GM19395 (cell line): ENCODE results near the gene ADGRF5.

Experiments used
- ATAC-seq: cut with Tn5 transposase; IDR thresholded peaks from one replicate; pipeline ENCODE4 v1.9.1; 2021; ENCODE audit warnings: mild to moderate bottlenecking, moderate library complexity; ENCODE audit not compliant: unreplicated experiment

The ADGRF5 gene

DNA sequence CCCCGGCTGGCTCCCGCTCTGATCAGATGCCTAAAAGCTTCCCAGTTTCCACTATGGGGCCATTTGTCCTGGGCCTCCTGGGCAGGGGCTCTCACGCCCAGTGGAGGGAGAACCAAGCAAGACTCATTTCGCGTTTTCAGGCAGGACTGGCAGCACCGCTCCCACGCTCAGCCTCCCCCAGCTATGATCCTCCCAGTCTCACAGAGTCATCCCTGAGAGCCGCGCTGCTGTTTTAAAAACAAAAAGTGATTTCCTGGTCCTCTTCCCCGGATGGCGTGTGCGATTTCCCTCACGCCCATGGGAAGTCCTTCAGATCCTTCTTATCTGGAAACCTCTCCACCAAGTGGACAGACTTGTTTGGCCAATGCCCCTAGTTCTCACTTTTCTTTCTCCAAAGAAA, at the start of gene ADGRF5:
Gene ADGRF5, minus strand, starts transcription at position 208 of the 400 bp plus-strand sequence. CDS start 15,176 bp downstream, outside the sequence.
- no peak for ATAC-seq

DNA sequence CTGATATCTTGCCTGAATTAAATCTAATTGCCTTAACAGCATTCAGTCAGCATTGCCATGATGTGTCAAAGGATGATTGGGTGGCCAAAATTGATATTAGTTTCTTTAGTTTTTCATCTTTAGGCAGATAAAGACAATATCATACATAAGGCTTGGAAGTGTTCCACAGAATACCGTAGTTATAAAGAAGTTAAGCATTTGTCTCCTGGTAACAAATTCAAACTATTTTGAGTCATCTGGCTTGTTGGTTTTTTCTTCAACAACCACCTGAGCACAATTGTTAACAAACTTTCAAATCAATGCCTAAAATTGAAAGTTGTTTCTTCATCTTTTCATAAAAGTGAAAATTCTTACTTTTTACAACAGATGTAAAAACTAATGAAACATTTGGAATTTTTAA, 47.5 kb upstream of the ADGRF5 start:
- ATAC-seq = no peak

DNA sequence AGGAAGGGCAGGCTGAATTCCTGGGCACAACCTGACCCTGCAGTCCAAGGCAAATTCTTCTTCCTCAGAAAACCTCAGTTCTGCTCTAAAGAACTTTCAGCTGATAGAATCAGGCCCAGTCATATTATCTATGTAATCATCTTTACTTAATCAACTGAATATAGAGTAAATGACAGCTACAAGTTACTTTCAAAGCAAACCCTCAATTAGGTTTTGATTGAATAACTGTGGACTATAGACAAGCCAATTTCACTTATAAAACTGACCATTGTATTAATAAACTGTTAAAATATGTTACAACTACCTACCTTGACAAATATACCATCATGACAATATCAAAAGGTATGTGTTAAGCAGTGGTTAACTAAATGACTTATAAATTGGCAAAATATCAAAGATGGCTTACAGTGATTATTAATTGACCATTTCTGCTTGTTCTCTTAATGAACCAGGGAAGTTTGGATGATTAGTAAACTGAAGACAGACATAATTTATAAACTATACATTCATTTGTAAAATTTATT, 46.1 kb upstream of the ADGRF5 start:
- ATAC-seq = no peak

GRCh38 chr6:46964716-46965519, 43.2 kb upstream of the ADGRF5 start:
- no peak for ATAC-seq

DNA sequence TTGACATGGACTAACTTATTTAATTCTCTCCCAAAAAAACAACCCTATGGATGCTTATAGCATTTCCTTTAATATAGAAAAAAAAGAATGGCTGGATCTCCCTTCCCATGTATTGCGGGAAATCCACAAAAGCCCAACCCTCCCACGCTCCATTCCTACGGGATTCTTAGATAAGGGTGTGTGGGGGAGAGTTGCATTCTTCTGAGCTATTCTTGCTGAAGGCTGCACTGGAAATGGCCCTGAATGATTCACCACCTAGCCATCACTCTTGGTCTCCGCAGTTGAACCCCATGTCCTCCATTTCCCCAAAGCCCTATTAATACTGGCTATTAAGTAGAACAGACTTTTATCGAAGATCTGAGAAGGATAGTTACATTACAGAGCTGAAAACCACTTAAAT, 41.9 kb upstream of the ADGRF5 start:
- no peak for ATAC-seq

DNA sequence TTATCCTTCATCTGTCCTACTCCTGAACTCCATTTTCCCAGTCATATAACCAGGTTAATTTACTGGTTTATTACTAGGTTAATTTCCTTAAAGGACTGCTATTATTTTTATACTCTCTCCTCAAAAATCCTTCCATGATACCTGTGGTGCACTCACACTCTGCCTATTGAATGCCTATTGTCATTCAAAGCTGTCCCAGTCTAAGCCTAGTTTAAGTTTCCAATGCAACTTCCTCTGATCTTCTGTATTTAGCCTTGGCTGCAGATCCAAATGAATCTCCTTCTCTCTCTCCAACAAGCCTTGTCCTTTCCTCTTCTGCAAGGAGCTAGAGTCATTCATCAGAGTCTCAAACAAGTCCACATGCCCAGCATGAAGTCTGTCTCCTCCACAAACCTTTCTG, 41.3 kb upstream of the ADGRF5 start:
- no peak for ATAC-seq

GRCh38 chr6:46961711-46962110, 40.0 kb upstream of the ADGRF5 start:
- ATAC-seq = no peak

GRCh38 chr6:46961232-46961631, 39.5 kb upstream of the ADGRF5 start:
- ATAC-seq = no peak

DNA sequence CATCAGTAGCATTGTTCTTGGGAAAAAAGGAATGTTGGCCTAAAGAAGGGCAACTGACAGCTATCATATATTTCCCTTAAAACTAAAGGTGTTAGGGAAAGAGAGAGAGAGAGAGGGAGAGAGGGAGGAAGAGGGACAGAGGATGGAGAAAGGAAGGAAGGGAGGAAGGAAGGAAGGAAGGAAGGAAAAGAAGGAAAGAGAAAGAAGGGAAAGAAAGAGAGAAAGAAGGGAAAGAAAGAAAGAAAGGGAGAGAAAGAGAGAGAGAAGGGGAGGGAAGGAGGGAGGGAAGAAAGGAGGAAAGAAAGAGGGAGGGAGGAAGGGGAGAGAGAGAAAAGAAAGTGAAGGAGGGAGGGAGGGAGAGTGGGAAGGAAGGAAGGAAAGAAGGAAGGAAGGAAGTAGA, 37.7 kb upstream of the ADGRF5 start:
- no peak for ATAC-seq

GRCh38 chr6:46956409-46956808, 34.7 kb upstream of the ADGRF5 start:
- no peak for ATAC-seq

GRCh38 chr6:46954837-46955451, 33.2 kb upstream of the ADGRF5 start:
- ATAC-seq = no peak

DNA sequence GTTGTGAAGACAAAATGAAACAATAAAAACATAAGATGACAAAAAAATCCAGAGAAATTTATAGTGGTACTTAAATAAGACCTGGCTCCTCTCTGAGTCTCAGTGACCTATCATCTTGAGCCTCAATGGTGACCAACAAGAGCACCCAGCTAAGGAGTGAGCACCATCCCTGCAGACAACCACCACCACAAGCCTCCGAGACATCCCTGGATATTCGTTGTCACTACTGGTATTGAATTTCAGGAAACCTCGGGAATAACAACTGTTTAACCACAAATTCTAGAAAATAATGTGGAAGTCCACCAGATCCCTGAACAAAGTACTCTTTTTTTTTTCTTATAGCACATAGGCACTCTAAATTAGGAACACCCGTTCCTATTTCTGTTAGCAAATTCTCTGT, 32.2 kb upstream of the ADGRF5 start:
- no peak for ATAC-seq

DNA sequence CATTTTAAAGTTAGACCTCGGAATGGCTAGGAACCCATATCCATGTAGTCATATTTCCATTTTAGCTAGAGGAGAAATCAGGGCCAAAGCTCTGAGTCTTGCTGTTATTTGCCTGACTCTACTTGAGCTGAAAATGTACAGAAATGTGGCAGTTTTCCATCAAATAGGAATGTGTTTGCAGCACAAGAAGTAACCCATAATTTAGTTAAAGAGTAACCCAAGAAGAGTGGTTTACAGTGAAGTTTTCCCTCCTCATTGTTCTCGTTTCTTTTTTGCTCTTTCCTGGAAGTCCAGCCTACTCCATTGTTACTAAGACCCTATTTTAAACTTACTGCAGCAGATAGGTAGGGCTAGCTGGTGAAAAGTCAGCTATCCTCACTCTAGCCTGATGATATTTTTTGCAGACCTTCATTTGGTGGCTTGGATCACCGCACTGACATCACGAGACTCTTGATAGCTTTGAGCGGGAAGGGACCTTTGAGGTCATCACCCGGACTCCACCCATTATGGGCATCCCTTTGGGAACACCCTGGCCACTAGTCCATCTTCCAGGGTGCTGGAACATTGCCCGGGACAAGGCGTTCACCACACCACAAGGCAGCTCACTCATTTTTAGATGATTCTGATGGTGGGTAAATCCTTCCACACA, 28.0 kb upstream of the ADGRF5 start:
- ATAC-seq = no peak

DNA sequence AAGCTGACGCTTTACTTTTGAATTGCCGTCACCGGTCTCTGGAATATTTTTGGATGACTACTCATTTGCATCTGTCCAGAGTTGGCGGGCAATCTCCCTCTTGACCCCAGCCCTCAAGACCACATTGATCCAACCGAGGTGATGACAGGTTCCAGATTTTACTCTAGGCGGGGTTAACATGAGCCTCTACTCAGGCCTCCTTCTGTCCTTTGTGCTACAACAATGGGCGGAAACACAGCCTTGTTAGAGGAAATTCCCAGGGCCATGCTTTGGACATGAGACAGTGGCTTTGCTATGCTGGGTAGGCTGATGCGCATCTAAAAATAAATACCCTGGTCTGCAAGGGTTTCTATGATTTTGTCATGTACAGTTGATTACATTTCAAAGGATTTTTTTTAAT, 27.0 kb upstream of the ADGRF5 start:
- no peak for ATAC-seq

GRCh38 chr6:46947497-46947896, 25.8 kb upstream of the ADGRF5 start:
- no peak for ATAC-seq

DNA sequence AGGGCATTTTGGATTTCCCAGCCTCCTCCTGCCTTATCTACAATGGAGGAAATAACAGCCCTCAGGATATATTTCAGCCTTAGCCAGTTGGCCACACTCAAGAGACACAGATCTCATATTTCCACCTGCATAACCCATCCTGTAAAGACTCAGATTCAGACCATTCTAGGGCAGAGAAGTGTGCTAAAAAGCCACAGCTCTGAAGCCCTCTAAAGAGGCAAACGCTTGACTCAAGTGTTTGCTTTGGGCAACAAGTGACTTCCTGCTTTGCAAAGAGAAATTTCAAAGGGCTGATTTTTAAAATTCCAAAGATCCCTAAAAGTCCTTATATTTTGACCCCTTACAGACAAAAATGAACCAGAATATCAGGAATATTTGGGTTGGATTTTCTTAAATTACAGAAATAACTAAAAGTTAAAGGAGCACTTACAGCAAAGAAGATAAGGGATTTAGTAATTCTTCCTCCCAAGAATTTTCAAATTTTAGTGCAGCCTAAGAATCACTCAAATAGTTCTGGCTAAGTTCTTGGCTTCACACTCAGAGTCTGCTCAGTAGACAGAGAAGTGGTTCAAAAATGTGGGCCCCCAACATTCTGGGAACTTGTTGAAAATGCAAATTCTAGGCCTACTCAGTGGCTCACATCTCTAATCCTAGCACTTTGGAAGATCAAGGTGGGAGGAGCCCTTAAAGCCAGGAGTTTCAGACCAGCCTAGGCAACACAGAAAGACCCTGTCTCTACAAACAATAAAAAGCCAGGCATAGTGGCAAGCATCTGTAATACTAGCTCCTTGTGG, 18.9 kb upstream of the ADGRF5 start:
- no peak for ATAC-seq

DNA sequence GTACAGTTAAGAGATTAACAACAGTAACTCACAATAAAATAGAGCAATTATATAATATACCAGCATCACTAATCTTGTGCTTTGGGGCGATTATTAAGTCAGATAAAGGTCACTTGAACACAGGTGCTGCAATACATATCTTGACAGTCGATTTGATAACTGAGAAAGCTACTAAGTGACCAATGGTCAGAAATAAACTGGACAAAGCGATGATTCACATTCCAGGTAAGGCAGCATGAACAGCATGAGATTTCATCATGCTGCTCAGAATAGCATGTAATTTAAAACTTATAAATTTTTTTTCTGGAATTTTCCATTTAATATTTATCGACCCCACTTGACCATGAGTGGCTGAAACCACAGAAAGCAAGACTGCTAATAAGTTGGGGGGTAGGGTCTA, 15.9 kb upstream of the ADGRF5 start:
- ATAC-seq = no peak

- ATAC-seq = no peak
These were observed 13.9 kb upstream of the ADGRF5 start for GRCh38 chr6:46935687-46936086.

DNA sequence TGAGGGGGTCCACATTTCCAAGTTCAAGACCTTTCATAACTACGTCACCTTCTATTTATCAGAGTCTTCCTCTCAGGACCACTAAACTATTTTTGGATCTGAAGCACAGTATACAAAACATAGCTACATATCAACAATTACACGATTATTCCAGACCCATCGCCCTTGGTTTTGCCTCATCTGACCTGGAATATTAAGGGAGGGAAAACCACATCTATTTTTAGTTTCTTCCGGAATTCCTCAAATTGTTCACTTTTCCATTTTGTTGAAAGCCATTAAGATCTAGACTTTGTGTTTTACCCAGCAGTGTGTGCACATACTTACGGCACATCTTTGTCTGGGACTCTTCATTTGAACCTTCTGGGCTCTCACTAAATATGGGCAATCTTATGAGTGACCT, 12.0 kb upstream of the ADGRF5 start:
- ATAC-seq = no peak

DNA sequence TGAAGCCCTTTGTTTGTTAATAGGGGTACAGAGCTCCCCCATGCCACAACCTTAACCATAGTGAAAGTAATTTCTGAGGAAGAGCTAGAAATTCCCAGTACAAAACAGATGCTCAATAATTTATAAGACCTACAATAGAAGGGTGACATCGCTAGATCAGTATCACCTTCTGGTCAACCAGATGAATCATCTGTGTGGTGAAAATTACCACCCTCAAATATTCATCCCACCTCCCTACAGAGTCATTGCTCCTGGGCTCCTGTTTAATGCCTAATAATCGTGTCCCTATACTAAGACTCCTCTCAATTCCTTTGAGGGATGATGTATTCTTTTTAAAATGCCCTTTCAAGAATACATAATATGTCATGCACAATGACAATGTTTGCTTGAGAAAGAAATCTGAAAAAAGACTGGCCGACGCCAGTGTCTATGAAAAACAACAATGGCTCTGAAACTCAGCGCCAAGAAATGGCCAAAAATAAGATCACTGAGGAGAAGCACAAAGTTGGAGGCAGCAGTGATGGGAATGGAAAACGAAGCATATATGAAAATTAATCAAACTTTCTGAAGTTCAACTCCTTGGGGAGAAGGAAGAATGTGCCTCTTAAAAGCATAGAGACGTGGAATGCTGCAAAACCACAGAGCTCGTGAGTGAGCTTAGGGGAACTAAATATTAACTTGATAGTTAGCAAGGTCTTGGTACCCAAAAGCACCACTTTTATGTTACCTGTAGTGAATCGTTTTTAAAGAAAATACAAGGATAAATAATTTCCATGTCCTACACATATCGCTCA, 11.0 kb upstream of the ADGRF5 start:
- ATAC-seq = no peak
